Measurements from ENCODE around the gene PAMR1.

- TF ChIP-seq CTCF (conservative IDR thresholded peaks at IDR 0.05): no peak
- TF ChIP-seq EZH2 (IDR thresholded peaks at IDR 0.05; ENCODE audit: low read depth): no peak
These were observed 46.3 kb upstream of the PAMR1 start for GRCh38 chr11:35571696-35572095.
